Measurements from ENCODE around the gene CROCC. TPM values are rescaled to one million over a fixed set of nuclear protein-coding genes. Genes with fewer than 3 reads are reported as not detected.
A peak's percentile ranks its signal among the peaks of the same experiment; 100 is the strongest.

Gene CROCC
- total and polyA plus RNA-seq, 12 donors, result 4.7 to 42.3 (median 6.3) TPM

- TF ChIP-seq CTCF (IDR thresholded peaks at IDR 0.05), result no peak
- Histone ChIP-seq H3K9me3 (no peaks in the 10 kb centered on the region), H3K27me3 (peaks cover 0 to 36% (median 9%) of the 10 kb centered on the region in 7 donors), H3K4me3 (peak overlapping the region; percentile 2 to 53 (median 48)), H3K27ac (peak overlapping the region in 7 of 10 donors; percentile 32 to 72 (median 52)), H3K36me3 (no peaks in the 10 kb centered on the region), H3K4me1 (peaks cover 9 to 29% (median 19%) of the 10 kb centered on the region in 9 donors)
- intact Hi-C loops (cut with DNase I), result no loop called here
- peak in 1 of 2 donors; percentile 44 for DNase-seq
- peak in 4 of 8 donors; percentile 19 to 38 (median 29) for ATAC-seq
- WGBS, 2 donors, result 16 to 18% methylated on average over 43 to 44 of the region's 44 CpGs
Measured at GRCh38 chr1:16979475-16980327, 58.0 kb downstream of the CROCC start.

- Histone ChIP-seq H3K36me3 (peaks cover 0 to 3% (median 0%) of the 10 kb centered on the region in 9 donors), H3K9me3 (no peaks in the 10 kb centered on the region), H3K4me3 (peak within 1 kb of the TSS; percentile 2 to 53 (median 48)), H3K27ac (peak within 1 kb of the TSS in 7 of 10 donors; percentile 32 to 72 (median 52)), H3K27me3 (peaks cover 0 to 36% (median 9%) of the 10 kb centered on the region in 7 donors), H3K4me1 (peaks cover 9 to 33% (median 19%) of the 10 kb centered on the region in 9 donors)
- peak in 2 of 8 donors; percentile 10 to 32 for ATAC-seq
- intact Hi-C loops (cut with DNase I), result no loop called here
- WGBS, 2 donors, result 8 to 10% methylated on average over 53 of the region's 53 CpGs
- DNase-seq, result no peak
- TF ChIP-seq CTCF (IDR thresholded peaks at IDR 0.05), result no peak
Measured at GRCh38 chr1:16980473-16981268, 58.9 kb downstream of the CROCC start, which contains the start of gene MFAP2. TSS of gene MFAP2 (minus strand) at chr1:16980620. CDS start at chr1:16978273, 2,347 bp downstream.

GRCh38 chr1:16981269-16981849 lies 59.6 kb downstream of the CROCC start:
- H3K9me3 ChIP-seq, result no peaks in the 10 kb centered on the region
- peaks cover 9 to 33% (median 19%) of the 10 kb centered on the region in 9 donors for H3K4me1 ChIP-seq
- H3K27ac ChIP-seq, result peak overlapping the region in 1 of 10 donors; percentile 69
- peaks cover 0 to 36% (median 9%) of the 10 kb centered on the region in 7 donors for H3K27me3 ChIP-seq
- intact Hi-C loops (cut with DNase I), result no loop called here
- peaks cover 0 to 10% (median 0%) of the 10 kb centered on the region in 9 donors for H3K36me3 ChIP-seq
- DNase-seq (no peak), ATAC-seq (no peak)
- TF ChIP-seq CTCF (IDR thresholded peaks at IDR 0.05), result no peak
- WGBS, 2 donors, result 87 to 94% methylated on average over 10 of the region's 10 CpGs
- no peak overlapping the region for H3K4me3 ChIP-seq

- ATAC-seq (no peak), DNase-seq (no peak)
- intact Hi-C loops (cut with DNase I), result no loop called here
- Histone ChIP-seq H3K4me1 (peaks cover 9 to 33% (median 19%) of the 10 kb centered on the region in 9 donors), H3K4me3 (no peak overlapping the region), H3K9me3 (no peaks in the 10 kb centered on the region), H3K36me3 (peaks cover 0 to 25% (median 9%) of the 10 kb centered on the region in 9 donors), H3K27ac (no peak overlapping the region), H3K27me3 (peaks cover 0 to 36% (median 9%) of the 10 kb centered on the region in 7 donors)
- TF ChIP-seq CTCF (IDR thresholded peaks at IDR 0.05), result no peak
- WGBS, 2 donors, result 79 to 85% methylated on average over 11 of the region's 11 CpGs
Measured at GRCh38 chr1:16982902-16983301, 61.2 kb downstream of the CROCC start.

All from heart right ventricle (tissue), 16 donors.